Activated T-cell treated with anti-CD3 and anti-CD28 coated beads, Interleukin-2, amount 50 U/mL, for 4 hours (primary cell): ENCODE results near the gene RGS6. TPM values are rescaled to one million over a fixed set of nuclear protein-coding genes. Genes with fewer than 3 reads are reported as not detected.
A peak's percentile ranks its signal among the peaks of the same experiment; 100 is the strongest.
"Not testable (repeated sequence)": the region's sequence is repeated elsewhere in the genome, so short reads cannot be mapped to it uniquely, and the experiment has no call there.

Source experiments
- ATAC-seq, 2 donors: fragments of 200-7000 bp; cut with Tn5 transposase; one replicate each; pipeline ENCODE4 v1.10.0; 2021
- DNase-seq: peaks from one replicate; pipeline ENCODE4 v3.0.0-alpha.2; 2020
- H3K27me3 Mint-ChIP-seq: one replicate; pipeline ENCODE4 v1.8.0; 2021; ENCODE audit warnings: low read depth, mixed read lengths
- H3K36me3 Mint-ChIP-seq: one replicate; pipeline ENCODE4 v1.8.0; 2022; ENCODE audit warnings: mixed read lengths; ENCODE audit not compliant: insufficient read depth
- H3K4me1 Mint-ChIP-seq: one replicate; pipeline ENCODE4 v1.8.0; 2021; ENCODE audit warnings: low read depth, mixed read lengths
- H3K4me3 Mint-ChIP-seq: one replicate; pipeline ENCODE4 v1.8.0; 2021; ENCODE audit warnings: mild to moderate bottlenecking, moderate library complexity, mixed read lengths
- H3K9me3 Mint-ChIP-seq: one replicate; pipeline ENCODE4 v1.8.0; 2021; ENCODE audit warnings: mixed read lengths
- total RNA-seq, 3 donors: library from RNA; stranded (reverse); gene quantifications; one replicate each; pipeline ENCODE4 v1.2.1, GENCODE V29; 2021

The RGS6 gene
- total RNA-seq, 3 donors from 2014 or later: 0.03 TPM; not detected in 2

- peaks cover 28% of the 10 kb centered on the region for H3K4me1 Mint-ChIP-seq
These were observed 518.3 kb downstream of the RGS6 start for GRCh38 chr14:72450473-72451044.

GRCh38 chr14:72451054-72451972, 519.1 kb downstream of the RGS6 start:
- DNase-seq: peak; percentile 22
- Mint-ChIP-seq H3K27me3 (no peaks in the 10 kb centered on the region), H3K4me3 (peak overlapping the region; percentile 29), H3K9me3 (no peaks in the 10 kb centered on the region), H3K36me3 (no peaks in the 10 kb centered on the region), H3K4me1 (peaks cover 28% of the 10 kb centered on the region)
- peak; percentile 66 to 73 for ATAC-seq

More at GRCh38 chr14:72450473-72451044, 518.3 kb downstream of the RGS6 start:
- Mint-ChIP-seq H3K9me3 (no peaks in the 10 kb centered on the region), H3K4me3 (peak overlapping the region; percentile 2), H3K27me3 (no peaks in the 10 kb centered on the region), H3K36me3 (no peaks in the 10 kb centered on the region)
- no peak for ATAC-seq
- no peak for DNase-seq

GRCh38 chr14:72452774-72453173, 520.5 kb downstream of the RGS6 start:
- ATAC-seq (no peak), DNase-seq (no peak)
- Mint-ChIP-seq H3K9me3 (no peaks in the 10 kb centered on the region), H3K27me3 (no peaks in the 10 kb centered on the region), H3K4me1 (peaks cover 28% of the 10 kb centered on the region), H3K36me3 (no peaks in the 10 kb centered on the region), H3K4me3 (no peak overlapping the region)

GRCh38 chr14:72454388-72455160, 522.3 kb downstream of the RGS6 start:
- no peak overlapping the region for H3K4me3 Mint-ChIP-seq
- ATAC-seq (no peak), DNase-seq (no peak)
- H3K9me3 Mint-ChIP-seq: no peaks in the 10 kb centered on the region
- H3K4me1 Mint-ChIP-seq: peaks cover 28% of the 10 kb centered on the region
- no peaks in the 10 kb centered on the region for H3K27me3 Mint-ChIP-seq
- no peaks in the 10 kb centered on the region for H3K36me3 Mint-ChIP-seq

GRCh38 chr14:72457641-72458040, 525.4 kb downstream of the RGS6 start:
- no peaks in the 10 kb centered on the region for H3K27me3 Mint-ChIP-seq
- no peak for DNase-seq
- no peaks in the 10 kb centered on the region for H3K9me3 Mint-ChIP-seq

GRCh38 chr14:72462056-72462455, 529.8 kb downstream of the RGS6 start:
- ATAC-seq (no peak), DNase-seq (no peak)
- no peaks in the 10 kb centered on the region for H3K36me3 Mint-ChIP-seq
- no peaks in the 10 kb centered on the region for H3K27me3 Mint-ChIP-seq
- H3K4me1 Mint-ChIP-seq: no peaks in the 10 kb centered on the region
- peaks cover 13% of the 10 kb centered on the region for H3K9me3 Mint-ChIP-seq
- H3K4me3 Mint-ChIP-seq: no peak overlapping the region

More at GRCh38 chr14:72457641-72458040, 525.4 kb downstream of the RGS6 start:
- Mint-ChIP-seq H3K4me1 (peaks cover 5% of the 10 kb centered on the region), H3K36me3 (no peaks in the 10 kb centered on the region), H3K4me3 (no peak overlapping the region)
- ATAC-seq: no peak

GRCh38 chr14:72463291-72463866, 531.1 kb downstream of the RGS6 start:
- Mint-ChIP-seq H3K4me1 (no peaks in the 10 kb centered on the region), H3K36me3 (no peaks in the 10 kb centered on the region), H3K4me3 (no peak overlapping the region), H3K9me3 (peaks cover 13% of the 10 kb centered on the region), H3K27me3 (no peaks in the 10 kb centered on the region)
- no peak for ATAC-seq
- no peak for DNase-seq

GRCh38 chr14:72464226-72464625, 532.0 kb downstream of the RGS6 start:
- H3K4me1 Mint-ChIP-seq: no peaks in the 10 kb centered on the region
- H3K27me3 Mint-ChIP-seq: no peaks in the 10 kb centered on the region
- ATAC-seq (no peak), DNase-seq (no peak)
- H3K4me3 Mint-ChIP-seq: no peak overlapping the region
- peaks cover 13% of the 10 kb centered on the region for H3K9me3 Mint-ChIP-seq
- no peaks in the 10 kb centered on the region for H3K36me3 Mint-ChIP-seq

GRCh38 chr14:72466325-72466724, 534.1 kb downstream of the RGS6 start:
- peaks cover 13% of the 10 kb centered on the region for H3K9me3 Mint-ChIP-seq
- no peaks in the 10 kb centered on the region for H3K4me1 Mint-ChIP-seq
- DNase-seq: no peak
- H3K27me3 Mint-ChIP-seq: no peaks in the 10 kb centered on the region
- ATAC-seq: no peak
- no peaks in the 10 kb centered on the region for H3K36me3 Mint-ChIP-seq
- H3K4me3 Mint-ChIP-seq: no peak overlapping the region

- DNase-seq (no peak), ATAC-seq (no peak)
- Mint-ChIP-seq H3K4me3 (no peak overlapping the region), H3K4me1 (peaks cover 10% of the 10 kb centered on the region), H3K36me3 (no peaks in the 10 kb centered on the region), H3K9me3 (peaks cover 3% of the 10 kb centered on the region), H3K27me3 (no peaks in the 10 kb centered on the region)
These were observed 539.1 kb downstream of the RGS6 start for GRCh38 chr14:72471346-72471745.

GRCh38 chr14:72472845-72473244, 540.6 kb downstream of the RGS6 start:
- no peak for ATAC-seq
- no peak for DNase-seq
- no peaks in the 10 kb centered on the region for H3K9me3 Mint-ChIP-seq

GRCh38 chr14:72476657-72477499, 544.6 kb downstream of the RGS6 start:
- no peaks in the 10 kb centered on the region for H3K27me3 Mint-ChIP-seq
- peaks cover 49% of the 10 kb centered on the region for H3K4me1 Mint-ChIP-seq
- DNase-seq: peak; percentile 43

More at GRCh38 chr14:72472845-72473244, 540.6 kb downstream of the RGS6 start:
- Mint-ChIP-seq H3K4me1 (peaks cover 23% of the 10 kb centered on the region), H3K36me3 (no peaks in the 10 kb centered on the region), H3K27me3 (no peaks in the 10 kb centered on the region), H3K4me3 (no peak overlapping the region)

GRCh38 chr14:72477578-72477977, 545.3 kb downstream of the RGS6 start:
- not testable (repeated sequence) for DNase-seq, H3K9me3 Mint-ChIP-seq, H3K4me3 Mint-ChIP-seq, H3K36me3 Mint-ChIP-seq, ATAC-seq, H3K27me3 Mint-ChIP-seq
- peaks cover 47% of the 10 kb centered on the region for H3K4me1 Mint-ChIP-seq

More at GRCh38 chr14:72476657-72477499, 544.6 kb downstream of the RGS6 start:
- H3K36me3 Mint-ChIP-seq: no peaks in the 10 kb centered on the region
- peak; percentile 95 to 96 for ATAC-seq
- H3K9me3 Mint-ChIP-seq: no peaks in the 10 kb centered on the region
- peak overlapping the region; percentile 57 for H3K4me3 Mint-ChIP-seq
